CD14-positive monocyte (primary cell): ENCODE results near the gene PARK7. TPM values are rescaled to one million over a fixed set of nuclear protein-coding genes. Genes with fewer than 3 reads are reported as not detected.
A peak's percentile ranks its signal among the peaks of the same experiment; 100 is the strongest.
"Not testable (repeated sequence)": the region's sequence is repeated elsewhere in the genome, so short reads cannot be mapped to it uniquely, and the experiment has no call there.

ENCODE experiments used
- DNase-seq, 3 donors: peaks; one replicate each; pipeline ENCODE4 v3.0.0-alpha.2; 2011 to 2022
- H2AFZ ChIP-seq: 2 replicates; pipeline ENCODE4 v1.6.0; 2012; ENCODE audit warnings: mild to moderate bottlenecking, low read depth, low read length, inconsistent platforms; ENCODE audit not compliant: insufficient read depth, poor library complexity, severe bottlenecking
- H3K27ac ChIP-seq, 2 donors: 1 replicate in 1 of 2; 2 replicates in 1 of 2; pipeline ENCODE4 v1.5.1; 2012 to 2013; ENCODE audit warnings: low read length in 2 of 2, control low read depth in 1 of 2, inconsistent platforms in 1 of 2, low read depth in 1 of 2, mild to moderate bottlenecking in 1 of 2
- H3K27me3 ChIP-seq, 2 donors: one replicate each; pipeline versions ENCODE4 v1.6.0 to v1.6.1; 2011 to 2013; ENCODE audit warnings: low read length in 2 of 2; ENCODE audit not compliant: control insufficient read depth in 2 of 2, insufficient read depth in 2 of 2
- H3K36me3 ChIP-seq, 2 donors: replicated peaks in 1 of 2; 1 replicate in 1 of 2; 2 replicates in 1 of 2; pipeline versions ENCODE4 v1.5.1 to v1.6.1; 2012 to 2013; ENCODE audit warnings: low read length in 2 of 2, control low read depth in 1 of 2, inconsistent platforms in 1 of 2, mild to moderate bottlenecking in 1 of 2; ENCODE audit not compliant: insufficient read depth in 2 of 2, control insufficient read depth in 1 of 2
- H3K4me1 ChIP-seq, 2 donors: 1 replicate in 1 of 2; 2 replicates in 1 of 2; pipeline versions ENCODE4 v1.5.1 to v1.6.1; 2012 to 2013; ENCODE audit warnings: low read length in 2 of 2, control low read depth in 1 of 2, inconsistent platforms in 1 of 2, mild to moderate bottlenecking in 1 of 2, moderate library complexity in 1 of 2; ENCODE audit not compliant: insufficient read depth in 2 of 2, control insufficient read depth in 1 of 2
- H3K4me2 ChIP-seq: replicated peaks from 2 replicates; pipeline ENCODE3; 2012; ENCODE audit warnings: low read length, moderate library complexity, mild to moderate bottlenecking; ENCODE audit not compliant: poor library complexity, severe bottlenecking; ENCODE audit errors: extremely low read depth
- H3K4me3 ChIP-seq, 3 experiments: fragments of 200-600 bp in 1 of 3; sonication (generic) in 1 of 3; replicated peaks in 1 of 3; 1 replicate in 2 of 3; 2 replicates in 1 of 3; pipeline ENCODE4 v1.5.1; 2011 to 2013; ENCODE audit warnings: low read length in 3 of 3, mild to moderate bottlenecking in 3 of 3, control low read depth in 2 of 3, low read depth in 2 of 3, inconsistent platforms in 1 of 3, moderate library complexity in 1 of 3
- H3K79me2 ChIP-seq: 2 replicates; pipeline ENCODE4 v1.6.0; 2012; ENCODE audit warnings: mild to moderate bottlenecking, control low read depth, inconsistent platforms, low read length, moderate library complexity; ENCODE audit not compliant: insufficient read depth
- H3K9ac ChIP-seq: 2 replicates; pipeline ENCODE4 v1.6.0; 2017; ENCODE audit warnings: low read length, mild to moderate bottlenecking; ENCODE audit not compliant: insufficient read depth, poor library complexity, severe bottlenecking
- H3K9me3 ChIP-seq, 2 donors: replicated peaks in 1 of 2; 1 replicate in 1 of 2; 2 replicates in 1 of 2; pipeline versions ENCODE4 v1.5.1 to v1.6.1; 2012 to 2013; ENCODE audit warnings: low read length in 2 of 2, control low read depth in 1 of 2; ENCODE audit not compliant: control insufficient read depth in 1 of 2, insufficient read depth in 1 of 2
- H4K20me1 ChIP-seq: 2 replicates; pipeline ENCODE4 v1.6.0; 2012; ENCODE audit warnings: mild to moderate bottlenecking, low read length, control low read depth, moderate library complexity; ENCODE audit not compliant: insufficient read depth
- H3K27ac Mint-ChIP-seq, 7 donors: one replicate each; pipeline ENCODE4 v1.8.0; 2020; ENCODE audit warnings: mild to moderate bottlenecking in 7 of 7, mixed read lengths in 7 of 7, moderate library complexity in 6 of 7, inconsistent platforms in 2 of 7
- H3K27me3 Mint-ChIP-seq, 3 donors: one replicate each; pipeline ENCODE4 v1.8.0; 2021 to 2022; ENCODE audit warnings: low read depth in 3 of 3, mild to moderate bottlenecking in 3 of 3, mixed read lengths in 3 of 3, moderate library complexity in 3 of 3, inconsistent platforms in 1 of 3
- H3K36me3 Mint-ChIP-seq, 2 donors: one replicate each; pipeline ENCODE4 v1.8.0; 2020; ENCODE audit warnings: mixed read lengths in 2 of 2, inconsistent platforms in 1 of 2, mild to moderate bottlenecking in 1 of 2
- H3K4me1 Mint-ChIP-seq: one replicate; pipeline ENCODE4 v1.8.0; 2020; ENCODE audit warnings: mild to moderate bottlenecking, mixed read lengths
- H3K4me3 Mint-ChIP-seq, 2 donors: one replicate each; pipeline ENCODE4 v1.8.0; 2020; ENCODE audit warnings: mild to moderate bottlenecking in 2 of 2, mixed read lengths in 2 of 2, moderate library complexity in 1 of 2
- H3K9me3 Mint-ChIP-seq, 7 donors: one replicate each; pipeline ENCODE4 v1.8.0; 2020 to 2022; ENCODE audit warnings: mixed read lengths in 7 of 7, mild to moderate bottlenecking in 6 of 7, moderate library complexity in 6 of 7, inconsistent platforms in 2 of 7
- WGBS: methylation state at CpG from one replicate; pipeline ENCODE4 v1.1.5; 2013; ENCODE audit warnings: missing lambda C conversion rate; ENCODE audit not compliant: insufficient coverage; 5-methylcytosine and 5-hydroxymethylcytosine counted together
- intact Hi-C, 2 donors: fragments of 100-400 bp; cut with micrococcal nuclease; formaldehyde crosslinking; loops; one replicate each; pipeline versions ENCODE4 v1.15.0 to v1.15.1; 2023
- polyA plus RNA-seq, 3 donors: library from polyadenylated mRNA; depleted of rRNA in 1 of 3; unstranded in 2 of 3; stranded (reverse) in 1 of 3; fragments of 300-500 nt in 2 of 3; fragments of >200 nt in 1 of 3; fragmentation: Illumina TruSeq in 2 of 3; gene quantifications; 1 replicate in 2 of 3; 2 replicates in 1 of 3; pipeline ENCODE4 v1.2.3, GENCODE V29; 2012 to 2021
- TF ChIP-seq, protein P1 (sequence below): fragments of 200-600 bp; IDR thresholded peaks from one replicate; pipeline ENCODE4 v1.8.0; 2022; ENCODE audit warnings: antibody characterized with exemption, mild to moderate bottlenecking

Gene PARK7
- polyA plus RNA-seq, 3 donors: 116 to 391 (median 353) TPM

DNA sequence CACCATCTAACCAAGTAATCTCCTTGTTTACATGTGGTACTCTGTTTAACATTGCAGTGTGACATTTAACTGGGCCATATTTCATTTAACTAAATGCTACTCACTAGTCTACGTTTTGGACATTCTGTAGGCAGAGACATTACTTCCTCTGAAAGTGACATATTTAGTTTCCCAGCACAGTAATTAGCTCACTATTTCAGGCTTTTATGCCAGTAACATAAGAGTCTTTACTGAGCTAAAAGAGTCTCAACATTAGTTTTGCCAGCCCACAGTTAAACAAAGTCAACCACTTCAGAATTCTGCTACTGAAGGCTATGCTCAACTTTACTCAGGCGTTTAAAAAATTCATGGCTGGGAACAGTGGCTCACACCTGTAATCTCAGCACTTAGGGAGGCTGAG lies 18.3 kb upstream of the PARK7 start:
- 0% methylated on average over 1 of the region's 2 CpGs for WGBS
- peaks cover 61 to 65% of the 10 kb centered on the region in 2 donors for H3K4me1 ChIP-seq
- no peaks in the 10 kb centered on the region for H3K9me3 ChIP-seq
- peak overlapping the region; percentile 68 for H3K4me2 ChIP-seq
- no peak overlapping the region for H3K9ac ChIP-seq
- DNase-seq: peak in 1 of 3 donors; percentile 20
- peak overlapping the region; percentile 87 to 93 for H3K27ac ChIP-seq
- TF ChIP-seq, protein P1, sequence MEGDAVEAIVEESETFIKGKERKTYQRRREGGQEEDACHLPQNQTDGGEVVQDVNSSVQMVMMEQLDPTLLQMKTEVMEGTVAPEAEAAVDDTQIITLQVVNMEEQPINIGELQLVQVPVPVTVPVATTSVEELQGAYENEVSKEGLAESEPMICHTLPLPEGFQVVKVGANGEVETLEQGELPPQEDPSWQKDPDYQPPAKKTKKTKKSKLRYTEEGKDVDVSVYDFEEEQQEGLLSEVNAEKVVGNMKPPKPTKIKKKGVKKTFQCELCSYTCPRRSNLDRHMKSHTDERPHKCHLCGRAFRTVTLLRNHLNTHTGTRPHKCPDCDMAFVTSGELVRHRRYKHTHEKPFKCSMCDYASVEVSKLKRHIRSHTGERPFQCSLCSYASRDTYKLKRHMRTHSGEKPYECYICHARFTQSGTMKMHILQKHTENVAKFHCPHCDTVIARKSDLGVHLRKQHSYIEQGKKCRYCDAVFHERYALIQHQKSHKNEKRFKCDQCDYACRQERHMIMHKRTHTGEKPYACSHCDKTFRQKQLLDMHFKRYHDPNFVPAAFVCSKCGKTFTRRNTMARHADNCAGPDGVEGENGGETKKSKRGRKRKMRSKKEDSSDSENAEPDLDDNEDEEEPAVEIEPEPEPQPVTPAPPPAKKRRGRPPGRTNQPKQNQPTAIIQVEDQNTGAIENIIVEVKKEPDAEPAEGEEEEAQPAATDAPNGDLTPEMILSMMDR: no peak
- no peak overlapping the region for H3K4me3 Mint-ChIP-seq
- peaks cover 0 to 5% (median 0%) of the 10 kb centered on the region in 7 donors for H3K9me3 Mint-ChIP-seq
- no peaks in the 10 kb centered on the region for H3K27me3 ChIP-seq
- no peaks in the 10 kb centered on the region for H4K20me1 ChIP-seq
- no peak overlapping the region for H3K4me3 ChIP-seq
- H3K36me3 Mint-ChIP-seq: no peaks in the 10 kb centered on the region
- H3K36me3 ChIP-seq: no peaks in the 10 kb centered on the region
- peaks cover 62% of the 10 kb centered on the region for H3K4me1 Mint-ChIP-seq
- H3K79me2 ChIP-seq: no peaks in the 10 kb centered on the region
- peaks cover 0 to 2% (median 2%) of the 10 kb centered on the region in 3 donors for H3K27me3 Mint-ChIP-seq
- H2AFZ ChIP-seq: no peak overlapping the region
- intact Hi-C loops: no loop called here
- peak overlapping the region; percentile 90 to 97 (median 93) for H3K27ac Mint-ChIP-seq

DNA sequence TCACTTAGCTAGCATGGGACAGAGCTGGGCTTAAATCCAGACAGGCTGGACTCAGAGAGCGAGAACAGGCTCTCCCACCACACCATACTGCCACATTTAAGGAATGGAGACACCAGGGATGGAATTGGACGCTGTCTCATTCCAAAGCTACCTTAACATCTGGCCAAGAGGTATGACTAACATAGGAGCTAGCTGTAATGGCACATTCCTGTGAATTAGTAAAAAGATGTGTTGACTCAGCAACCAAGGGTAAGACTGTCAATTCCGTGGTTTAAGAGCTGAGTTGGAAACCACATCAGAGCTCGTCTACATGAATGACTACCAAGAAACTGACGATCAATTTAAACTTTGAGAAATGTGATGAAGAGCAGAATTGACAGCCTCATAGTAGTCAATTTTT lies 12.6 kb upstream of the PARK7 start:
- intact Hi-C loops: no loop called here
- Mint-ChIP-seq H3K27ac (no peak overlapping the region), H3K4me1 (peaks cover 22% of the 10 kb centered on the region), H3K4me3 (no peak overlapping the region), H3K36me3 (no peaks in the 10 kb centered on the region), H3K9me3 (peaks cover 0 to 2% (median 0%) of the 10 kb centered on the region in 7 donors), H3K27me3 (peaks cover 0 to 3% (median 3%) of the 10 kb centered on the region in 3 donors)
- H3K36me3 ChIP-seq: no peaks in the 10 kb centered on the region
- 50% methylated on average over 1 of the region's 5 CpGs for WGBS
- no peaks in the 10 kb centered on the region for H3K27me3 ChIP-seq
- no peak for DNase-seq
- peaks cover 22 to 24% of the 10 kb centered on the region in 2 donors for H3K4me1 ChIP-seq
- TF ChIP-seq, protein P1: no peak
- H2AFZ ChIP-seq: no peak overlapping the region
- H4K20me1 ChIP-seq: no peaks in the 10 kb centered on the region
- no peak overlapping the region for H3K4me3 ChIP-seq
- H3K9ac ChIP-seq: no peak overlapping the region
- no peaks in the 10 kb centered on the region for H3K9me3 ChIP-seq
- no peaks in the 10 kb centered on the region for H3K79me2 ChIP-seq
- H3K4me2 ChIP-seq: no peak overlapping the region
- H3K27ac ChIP-seq: no peak overlapping the region

GRCh38 chr1:7952791-7953190 lies 8.7 kb upstream of the PARK7 start:
- intact Hi-C loops, H3K4me2 ChIP-seq, H3K36me3 ChIP-seq, H3K27ac ChIP-seq, H3K27me3 Mint-ChIP-seq, DNase-seq, H3K36me3 Mint-ChIP-seq, H3K27me3 ChIP-seq, H3K9me3 ChIP-seq, H3K4me3 Mint-ChIP-seq, H3K9ac ChIP-seq, H3K27ac Mint-ChIP-seq, H3K9me3 Mint-ChIP-seq, H3K79me2 ChIP-seq, H2AFZ ChIP-seq, H4K20me1 ChIP-seq, H3K4me3 ChIP-seq: not testable (repeated sequence)
- H3K4me1 Mint-ChIP-seq: peaks cover 11% of the 10 kb centered on the region
- H3K4me1 ChIP-seq: peaks cover 13 to 15% of the 10 kb centered on the region in 2 donors
- WGBS: no CpG with 5 or more reads among the region's 30 CpGs
